ENCODE data around the gene HAO2. TPM values are rescaled to one million over a fixed set of nuclear protein-coding genes. Genes with fewer than 3 reads are reported as not detected.

Gene HAO2
- total RNA-seq, 2 donors from 2014 or later: not detected

DNA sequence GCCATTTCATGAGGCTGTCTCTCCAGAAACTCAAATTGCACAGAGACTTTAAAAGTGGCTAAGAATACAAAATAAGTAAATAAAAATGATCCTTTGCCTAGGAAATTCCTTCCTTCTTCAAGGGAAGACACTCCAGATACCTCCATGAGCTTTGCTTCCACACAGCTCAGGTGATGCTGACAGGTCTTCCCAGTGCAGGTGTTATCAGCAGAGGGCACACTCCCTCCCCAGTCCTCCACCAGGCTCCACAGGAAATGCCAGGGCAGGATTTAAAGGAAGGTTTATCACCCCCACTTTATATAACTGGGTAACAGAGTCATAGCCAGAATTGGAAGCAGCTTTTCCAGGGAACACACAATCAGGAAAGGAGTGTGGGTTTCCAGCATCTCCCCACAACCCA, 52.1 kb downstream of the HAO2 start:
- no peaks in the 10 kb centered on the region for H3K36me3 Mint-ChIP-seq (ENCODE audit: low read depth)
- Histone ChIP-seq H3K4me3 (ENCODE audit: low read length) (no peak overlapping the region), H3K27ac (ENCODE audit: low read depth, low read length) (no peak overlapping the region), H3K36me3 (ENCODE audit: control insufficient read depth, insufficient read depth, low read length) (no peaks in the 10 kb centered on the region), H3K27me3 (ENCODE audit: control insufficient read depth, insufficient read depth, low read length, poor library complexity, severe bottlenecking) (no peaks in the 10 kb centered on the region), H3K4me1 (ENCODE audit: control insufficient read depth, insufficient read depth, low read length) (no peaks in the 10 kb centered on the region), H3K9ac (ENCODE audit: extremely low read depth, low read length, poor library complexity, severe bottlenecking) (no peak overlapping the region), H3K9me3 (ENCODE audit: control insufficient read depth, low read length) (no peaks in the 10 kb centered on the region)
- no peaks in the 10 kb centered on the region for H3K9me3 Mint-ChIP-seq
- no peak overlapping the region for H3K27ac Mint-ChIP-seq
- H3K27me3 Mint-ChIP-seq (ENCODE audit: insufficient read depth): peaks cover 29% of the 10 kb centered on the region
- no peak overlapping the region for H3K4me3 Mint-ChIP-seq
- H3K4me1 Mint-ChIP-seq: peaks cover 7% of the 10 kb centered on the region
- no peak for TF ChIP-seq CTCF (conservative IDR thresholded peaks at IDR 0.05)
- no peak for DNase-seq

- no peaks in the 10 kb centered on the region for H3K4me1 ChIP-seq (ENCODE audit: control insufficient read depth, insufficient read depth, low read length)
- DNase-seq: no peak
- no peaks in the 10 kb centered on the region for H3K9me3 Mint-ChIP-seq
- H3K36me3 Mint-ChIP-seq (ENCODE audit: low read depth): no peaks in the 10 kb centered on the region
- no peak overlapping the region for H3K4me3 Mint-ChIP-seq
- peaks cover 7% of the 10 kb centered on the region for H3K4me1 Mint-ChIP-seq
- no peak overlapping the region for H3K27ac Mint-ChIP-seq
- no peaks in the 10 kb centered on the region for H3K27me3 ChIP-seq (ENCODE audit: control insufficient read depth, insufficient read depth, low read length, poor library complexity, severe bottlenecking)
- H3K4me3 ChIP-seq (ENCODE audit: low read length): no peak overlapping the region
- H3K27ac ChIP-seq (ENCODE audit: low read depth, low read length): no peak overlapping the region
- H3K9me3 ChIP-seq (ENCODE audit: control insufficient read depth, low read length): no peaks in the 10 kb centered on the region
- no peak for TF ChIP-seq CTCF (conservative IDR thresholded peaks at IDR 0.05)
- peaks cover 22% of the 10 kb centered on the region for H3K27me3 Mint-ChIP-seq (ENCODE audit: insufficient read depth)
- H3K9ac ChIP-seq (ENCODE audit: extremely low read depth, low read length, poor library complexity, severe bottlenecking): no peak overlapping the region
- H3K36me3 ChIP-seq (ENCODE audit: control insufficient read depth, insufficient read depth, low read length): no peaks in the 10 kb centered on the region
Observed at GRCh38 chr1:119422631-119423030, 54.0 kb downstream of the HAO2 start.

DNA sequence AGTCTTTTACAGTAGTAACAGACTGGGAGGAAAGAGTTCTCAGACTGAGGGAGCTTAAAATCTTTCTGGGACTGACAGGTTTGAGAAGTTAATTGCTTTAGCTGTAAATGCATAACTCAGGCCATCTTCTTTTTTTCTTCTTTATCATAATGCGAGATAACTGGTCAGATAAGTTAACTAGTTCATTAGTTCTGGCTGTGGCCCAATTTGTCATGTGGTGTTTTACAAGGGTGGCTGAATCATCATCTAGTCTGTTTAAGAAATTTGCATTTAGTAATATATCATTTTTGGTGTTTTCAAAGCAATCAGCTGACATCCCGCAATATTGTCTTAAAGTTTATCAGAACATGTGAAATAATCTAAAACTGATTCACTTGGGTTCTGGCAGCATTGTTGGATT, 60.4 kb downstream of the HAO2 start:
- no peak for DNase-seq
- H3K4me1 ChIP-seq (ENCODE audit: control insufficient read depth, insufficient read depth, low read length): peaks cover 13% of the 10 kb centered on the region
- H3K9me3 ChIP-seq (ENCODE audit: control insufficient read depth, low read length): no peaks in the 10 kb centered on the region
- Mint-ChIP-seq H3K27ac (peak overlapping the region; percentile 69), H3K36me3 (ENCODE audit: low read depth) (no peaks in the 10 kb centered on the region), H3K4me1 (peaks cover 46% of the 10 kb centered on the region), H3K27me3 (ENCODE audit: insufficient read depth) (peaks cover 28% of the 10 kb centered on the region), H3K4me3 (no peak overlapping the region), H3K9me3 (no peaks in the 10 kb centered on the region)
- no peak overlapping the region for H3K27ac ChIP-seq (ENCODE audit: low read depth, low read length)
- no peak overlapping the region for H3K9ac ChIP-seq (ENCODE audit: extremely low read depth, low read length, poor library complexity, severe bottlenecking)
- WGBS, 2 experiments (ENCODE audit: insufficient coverage in 1 of 2, insufficient read length in 1 of 2): 93 to 100% methylated on average over 1 to 2 of the region's 2 CpGs
- H3K27me3 ChIP-seq (ENCODE audit: control insufficient read depth, insufficient read depth, low read length, poor library complexity, severe bottlenecking): peaks cover 10% of the 10 kb centered on the region
- no peak for TF ChIP-seq CTCF (conservative IDR thresholded peaks at IDR 0.05)
- H3K4me3 ChIP-seq (ENCODE audit: low read length): peak overlapping the region; percentile 56
- H3K36me3 ChIP-seq (ENCODE audit: control insufficient read depth, insufficient read depth, low read length): no peaks in the 10 kb centered on the region

Data from endodermal cell (in vitro differentiated cells).